ENCODE measurements around the gene ZNF90. TPM values are rescaled to one million over a fixed set of nuclear protein-coding genes. Genes with fewer than 3 reads are reported as not detected.

The ZNF90 gene
- total RNA-seq, 1 experiment from 2014 or later: 0.41 TPM

- TF ChIP-seq EZH2 (IDR thresholded peaks at IDR 0.05; ENCODE audit: borderline replicate concordance, low read depth, low read length, poor library complexity, severe bottlenecking) (no peak), CTCF (conservative IDR thresholded peaks at IDR 0.05; ENCODE audit: low read depth, low read length) (no peak)
- no TSS peak for BruUV-seq (replicated peaks)
- Histone ChIP-seq H3K4me3 (ENCODE audit: low read depth, low read length, poor library complexity, severe bottlenecking) (no peak overlapping the region), H3K36me3 (ENCODE audit: insufficient read depth, low read length, poor library complexity, severe bottlenecking) (no peaks in the 10 kb centered on the region), H3K27me3 (replicated peaks; ENCODE audit: insufficient read depth, low read depth, low read length, poor library complexity) (no peaks in the 10 kb centered on the region), H3K9me3 (ENCODE audit: low read depth, low read length, poor library complexity, severe bottlenecking) (peaks cover 6% of the 10 kb centered on the region), H3K4me1 (ENCODE audit: insufficient read depth, low read length, poor library complexity, severe bottlenecking) (no peaks in the 10 kb centered on the region), H3K27ac (ENCODE audit: low read depth, low read length, poor library complexity, severe bottlenecking) (no peak overlapping the region)
- ChIA-PET CTCF (no interaction called here), POLR2A (ENCODE audit: low non-redundant PET) (no interaction called here)
- DNase-seq (ENCODE audit: low spot score): no peak
- intact Hi-C loops (cut with micrococcal nuclease; ENCODE audit: unreplicated experiment): no loop called here
Measured at GRCh38 chr19:20153281-20153680, 75.5 kb downstream of the ZNF90 start.

GRCh38 chr19:20154636-20155035, 76.8 kb downstream of the ZNF90 start:
- TF ChIP-seq EZH2 (IDR thresholded peaks at IDR 0.05; ENCODE audit: borderline replicate concordance, low read depth, low read length, poor library complexity, severe bottlenecking) (no peak), CTCF (conservative IDR thresholded peaks at IDR 0.05; ENCODE audit: low read depth, low read length) (no peak)
- Histone ChIP-seq H3K27me3 (replicated peaks; ENCODE audit: insufficient read depth, low read depth, low read length, poor library complexity) (no peaks in the 10 kb centered on the region), H3K27ac (ENCODE audit: low read depth, low read length, poor library complexity, severe bottlenecking) (no peak overlapping the region), H3K36me3 (ENCODE audit: insufficient read depth, low read length, poor library complexity, severe bottlenecking) (no peaks in the 10 kb centered on the region), H3K4me1 (ENCODE audit: insufficient read depth, low read length, poor library complexity, severe bottlenecking) (no peaks in the 10 kb centered on the region), H3K4me3 (ENCODE audit: low read depth, low read length, poor library complexity, severe bottlenecking) (no peak overlapping the region), H3K9me3 (ENCODE audit: low read depth, low read length, poor library complexity, severe bottlenecking) (peaks cover 6% of the 10 kb centered on the region)
- POLR2A ChIA-PET (ENCODE audit: low non-redundant PET): no interaction called here
- CTCF ChIA-PET: no interaction called here
- intact Hi-C loops (cut with micrococcal nuclease; ENCODE audit: unreplicated experiment): no loop called here
- DNase-seq (ENCODE audit: low spot score): no peak
- no TSS peak for BruUV-seq (replicated peaks)

GRCh38 chr19:20162821-20163220, 85.0 kb downstream of the ZNF90 start:
- ChIA-PET CTCF (no interaction called here), POLR2A (ENCODE audit: low non-redundant PET) (no interaction called here)
- TF ChIP-seq CTCF (conservative IDR thresholded peaks at IDR 0.05; ENCODE audit: low read depth, low read length) (no peak), EZH2 (IDR thresholded peaks at IDR 0.05; ENCODE audit: borderline replicate concordance, low read depth, low read length, poor library complexity, severe bottlenecking) (no peak)
- BruUV-seq (replicated peaks): no TSS peak
- no peak overlapping the region for H3K4me3 ChIP-seq (ENCODE audit: low read depth, low read length, poor library complexity, severe bottlenecking)
- no peaks in the 10 kb centered on the region for H3K27me3 ChIP-seq (replicated peaks; ENCODE audit: insufficient read depth, low read depth, low read length, poor library complexity)
- H3K4me1 ChIP-seq (ENCODE audit: insufficient read depth, low read length, poor library complexity, severe bottlenecking): no peaks in the 10 kb centered on the region
- intact Hi-C loops (cut with micrococcal nuclease; ENCODE audit: unreplicated experiment): no loop called here
- no peak overlapping the region for H3K27ac ChIP-seq (ENCODE audit: low read depth, low read length, poor library complexity, severe bottlenecking)
- DNase-seq (ENCODE audit: low spot score): no peak
- H3K9me3 ChIP-seq (ENCODE audit: low read depth, low read length, poor library complexity, severe bottlenecking): peaks cover 14% of the 10 kb centered on the region
- H3K36me3 ChIP-seq (ENCODE audit: insufficient read depth, low read length, poor library complexity, severe bottlenecking): no peaks in the 10 kb centered on the region

All from A673 (cell line).